H1 (cell line): ENCODE data around the gene ACADVL. TPM values are rescaled to one million over a fixed set of nuclear protein-coding genes. Genes with fewer than 3 reads are reported as not detected.

Experiments used
- CEBPB ChIP-seq: IDR thresholded peaks from 2 replicates; pipeline ENCODE4 v1.6.1; 2012; ENCODE audit warnings: low read depth, low read length
- CHD1 ChIP-seq: IDR thresholded peaks from 2 replicates; pipeline ENCODE4 v1.6.1; 2012; ENCODE audit warnings: low read depth, low read length, improper control_type of control experiment
- CHD2 ChIP-seq: IDR thresholded peaks from 2 replicates; pipeline ENCODE4 v1.6.1; 2012; ENCODE audit warnings: low read length, improper control_type of control experiment
- CTCF ChIP-seq, 3 experiments: IDR thresholded peaks; 1 replicate in 2 of 3; 2 replicates in 1 of 3; pipeline versions ENCODE4 v1.5.1 to v1.6.1; 2011; ENCODE audit warnings: low read length in 3 of 3, mild to moderate bottlenecking in 3 of 3, inconsistent platforms in 2 of 3, low read depth in 1 of 3, moderate library complexity in 1 of 3; ENCODE audit not compliant: insufficient read depth in 1 of 3; ENCODE audit errors: control extremely low read depth in 1 of 3
- E2F6 ChIP-seq: IDR thresholded peaks from 2 replicates; pipeline ENCODE4 v1.6.1; 2012; ENCODE audit warnings: inconsistent platforms
- EGR1 ChIP-seq: IDR thresholded peaks from 2 replicates; pipeline ENCODE4 v1.6.1; 2011; ENCODE audit warnings: low read depth, low read length, borderline replicate concordance
- FOSL1 ChIP-seq: IDR thresholded peaks from 2 replicates; pipeline ENCODE4 v1.6.1; 2011; ENCODE audit warnings: mild to moderate bottlenecking, low read depth, low read length, moderate library complexity; ENCODE audit not compliant: insufficient read depth
- KDM4A ChIP-seq: IDR thresholded peaks from one replicate; pipeline ENCODE4 v1.7.1; 2012; ENCODE audit warnings: low read depth, mild to moderate bottlenecking, moderate library complexity, low read length, inconsistent platforms; ENCODE audit not compliant: severe bottlenecking
- MAFK ChIP-seq: IDR thresholded peaks from 2 replicates; pipeline ENCODE4 v1.6.1; 2012; ENCODE audit warnings: low read depth, mild to moderate bottlenecking, improper control_type of control experiment, low read length
- MAX ChIP-seq: IDR thresholded peaks from 2 replicates; pipeline ENCODE4 v1.6.1; 2012; ENCODE audit warnings: inconsistent platforms
- NANOG ChIP-seq: IDR thresholded peaks from 2 replicates; pipeline ENCODE4 v1.6.1; 2011; ENCODE audit warnings: low read length, low read depth, mild to moderate bottlenecking, inconsistent platforms; ENCODE audit not compliant: insufficient read depth, poor library complexity, severe bottlenecking
- POU5F1 ChIP-seq: IDR thresholded peaks from 2 replicates; pipeline ENCODE4 v1.6.1; 2011; ENCODE audit warnings: low read depth, mild to moderate bottlenecking, low read length, moderate library complexity
- RXRA ChIP-seq: IDR thresholded peaks from 2 replicates; pipeline ENCODE4 v1.6.1; 2011; ENCODE audit warnings: low read depth, mild to moderate bottlenecking, low read length, moderate library complexity; ENCODE audit not compliant: insufficient read depth
- SP4 ChIP-seq: IDR thresholded peaks from 2 replicates; pipeline ENCODE4 v1.6.1; 2012; ENCODE audit warnings: low read length, inconsistent platforms
- TCF12 ChIP-seq: IDR thresholded peaks from 2 replicates; pipeline ENCODE4 v1.6.1; 2011; ENCODE audit warnings: low read depth, mild to moderate bottlenecking, low read length
- polyA plus RNA-seq, 7 experiments: library from polyadenylated mRNA; depleted of rRNA in 3 of 7; stranded (reverse) in 5 of 7; unstranded in 2 of 7; fragments of >200 nt in 5 of 7; fragments of 200-250 nt in 2 of 7; gene quantifications; 1 replicate in 5 of 7; 2 replicates in 1 of 7; 4 replicates in 1 of 7; pipeline versions ENCODE4 v1.2.1 to v1.2.3, GENCODE V29; 2011 to 2013; ENCODE audit warnings: missing spikeins in 2 of 7, mixed read lengths in 2 of 7
- total RNA-seq: library from RNA; stranded (reverse); fragmentation: NEBNext Ultra II Directional; extraction: Animal tissue kit (Norgen Biotek cat#: 25700); gene quantifications from 2 replicates; pipeline ENCODE4 v1.2.1, GENCODE V29; 2021

The ACADVL gene
- total and polyA plus RNA-seq, 2 of the 8 experiments (the other 6 are each of a cell fraction or from before 2014, with no cell fraction given): 181 to 231 TPM

GRCh38 chr17:7177191-7177953 is 42.4 kb upstream of the ACADVL start (continued):
- TF ChIP-seq E2F6 (no peak), EGR1 (no peak), NANOG (no peak), MAFK (no peak), RXRA (no peak), CHD1 (no peak), SP4 (no peak), FOSL1 (no peak), POU5F1 (no peak), MAX (no peak; the same call in 1 of the 2 replicates), CEBPB (no peak), KDM4A (peak; percentile 4), CHD2 (peak; percentile 48; the same call in 1 of the 2 replicates), TCF12 (no peak), CTCF (IDR thresholded peaks at IDR 0.05; ENCODE audit: control extremely low read depth in 1 of 3, insufficient read depth in 1 of 3, low read depth in 1 of 3, low read length in 3 of 3) (peak; percentile 76 to 92 (median 91))
